ENCODE measurements around the gene STK24. TPM values are rescaled to one million over a fixed set of nuclear protein-coding genes. Genes with fewer than 3 reads are reported as not detected.

Gene STK24
- total and polyA plus RNA-seq, 2 of the 4 experiments (the other 2 are of a cell fraction) = 29.2 to 43.4 TPM

- no peak overlapping the region for H2AK5ac ChIP-seq (ENCODE audit: low read depth, low read length)
- POLR2A ChIA-PET (ENCODE audit: unreplicated experiment) = no interaction called here
- no peaks in the 10 kb centered on the region for H3K9me3 ChIP-seq (ENCODE audit: control insufficient read depth, insufficient read depth, low read length)
- no peak overlapping the region for H4K5ac ChIP-seq (ENCODE audit: low read depth, low read length)
- no peak for ATAC-seq (ENCODE audit: low read depth)
- H2BK120ac ChIP-seq (ENCODE audit: low read depth, low read length) = no peak overlapping the region
- TF ChIP-seq SMC3 (IDR thresholded peaks at IDR 0.05; ENCODE audit: low read depth, low read length) (no peak), BHLHE40 (IDR thresholded peaks at IDR 0.05; ENCODE audit: low read depth, low read length) (no peak), FOS (IDR thresholded peaks at IDR 0.05; ENCODE audit: low read depth, low read length) (no peak), CEBPB (IDR thresholded peaks at IDR 0.05; ENCODE audit: low read depth, low read length) (no peak), MAFK (IDR thresholded peaks at IDR 0.05; ENCODE audit: low read depth, low read length) (no peak), MXI1 (IDR thresholded peaks at IDR 0.05; ENCODE audit: borderline replicate concordance, low read depth, low read length) (no peak), RCOR1 (IDR thresholded peaks at IDR 0.05; ENCODE audit: insufficient replicate concordance, low read length) (no peak), USF2 (IDR thresholded peaks at IDR 0.05; ENCODE audit: low read depth, low read length) (no peak), CHD1 (IDR thresholded peaks at IDR 0.05; ENCODE audit: low read depth, low read length) (no peak), CTCF (conservative IDR thresholded peaks at IDR 0.05; ENCODE audit: low read depth, low read length) (no peak), RFX5 (IDR thresholded peaks at IDR 0.05; ENCODE audit: low read depth, low read length) (no peak), NFE2L2 (IDR thresholded peaks at IDR 0.05; ENCODE audit: low read depth, low read length) (no peak), ELK1 (IDR thresholded peaks at IDR 0.05; ENCODE audit: borderline replicate concordance, low read depth, low read length) (no peak), RAD21 (IDR thresholded peaks at IDR 0.05; ENCODE audit: low read length) (no peak), MAZ (IDR thresholded peaks at IDR 0.05; ENCODE audit: borderline replicate concordance, low read depth, low read length) (no peak), POLR2A (IDR thresholded peaks at IDR 0.05; ENCODE audit: low read depth, low read length) (no peak)
- peaks cover 11 to 24% of the 10 kb centered on the region in 2 experiments; a peak in 3 of 4 replicates for H3K79me1 ChIP-seq (ENCODE audit: low read depth in 1 of 2, low read length in 2 of 2)
- no peak overlapping the region for H2AK9ac ChIP-seq (replicated peaks; ENCODE audit: low read depth, low read length, poor library complexity)
- no peak overlapping the region for H4K91ac ChIP-seq (ENCODE audit: insufficient read depth, low read depth, low read length)
- no peak overlapping the region for H4K8ac ChIP-seq (ENCODE audit: low read depth in 2 of 2, low read length in 2 of 2)
- no peak overlapping the region for H2AFZ ChIP-seq (replicated peaks; ENCODE audit: low read length, poor library complexity)
- intact Hi-C loops (cut with micrococcal nuclease) (no loop called here), in situ Hi-C loops (cut with MboI; ENCODE audit: low sequenced_read_pairs) (no loop called here), dilution Hi-C loops (cut with HindIII; ENCODE audit: low sequenced_read_pairs, unreplicated experiment) (no loop called here)
- H3K4me2 ChIP-seq (ENCODE audit: low read depth, low read length) = no peak overlapping the region
- H3K27ac ChIP-seq (ENCODE audit: insufficient read depth, low read length) = no peak overlapping the region
- no peak overlapping the region for H3K56ac ChIP-seq (ENCODE audit: extremely low read depth, insufficient read depth, low read length)
- no peak overlapping the region for H3K9ac ChIP-seq (ENCODE audit: low read depth, low read length)
- no peak overlapping the region for H2BK15ac ChIP-seq (ENCODE audit: low read depth, low read length)
- H4K20me1 ChIP-seq (ENCODE audit: insufficient read depth, low read length) = peaks cover 3% of the 10 kb centered on the region; the same call in 1 of the 2 replicates
- no peak for DNase-seq
- peaks cover 16% of the 10 kb centered on the region; the same call in 1 of the 2 replicates for H3K9me1 ChIP-seq (ENCODE audit: insufficient read depth, low read length)
- no peaks in the 10 kb centered on the region for H3K4me1 ChIP-seq (ENCODE audit: control insufficient read depth, insufficient read depth, low read length)
- no peak overlapping the region for H3K4me3 ChIP-seq (ENCODE audit: insufficient read depth, low read depth, low read length)
- no peak overlapping the region for H2BK20ac ChIP-seq (ENCODE audit: low read depth, low read length)
- H3K27me3 ChIP-seq (ENCODE audit: control insufficient read depth, insufficient read depth, low read length) = no peaks in the 10 kb centered on the region
- H3K4ac ChIP-seq (ENCODE audit: low read depth, low read length) = no peak overlapping the region
- H3K14ac ChIP-seq (replicated peaks; ENCODE audit: low read depth, low read length) = no peak overlapping the region
- H3K18ac ChIP-seq (ENCODE audit: low read depth, low read length) = no peak overlapping the region
- no TSS peak for BruUV-seq (replicated peaks)
- peaks cover 46% of the 10 kb centered on the region for H3K36me3 ChIP-seq (ENCODE audit: control insufficient read depth, insufficient read depth, low read length)
- CTCF ChIA-PET = no interaction called here
- H3K23ac ChIP-seq (ENCODE audit: low read depth, low read length) = no peak overlapping the region
- no peak overlapping the region for H2BK5ac ChIP-seq (ENCODE audit: low read depth, low read length, poor library complexity, severe bottlenecking)
- WGBS, 2 experiments (ENCODE audit: extremely low coverage in 2 of 2, insufficient read length in 1 of 2) = no CpG with 5 or more reads among the region's 13 CpGs
These were observed 167.6 kb downstream of the STK24 start for GRCh38 chr13:98409281-98409680.
